T-cell (primary cell): ENCODE measurements around the gene SLC15A5. TPM values are rescaled to one million over a fixed set of nuclear protein-coding genes. Genes with fewer than 3 reads are reported as not detected.

Experiments used
- ATAC-seq, 4 experiments: fragments of 200-7000 bp in 3 of 4; fragments of 150-1000 bp in 1 of 4; cut with Tn5 transposase; replicated peaks in 1 of 4; 1 replicate in 3 of 4; 2 replicates in 1 of 4; pipeline ENCODE4 v1.10.0; 2021; ENCODE audit warnings: moderate library complexity in 3 of 4, mild to moderate bottlenecking in 2 of 4, moderate number of reproducible peaks in 1 of 4
- CTCF ChIA-PET, 2 donors: fragments of 300-600 bp; sonication (Branson Sonifier 250); formaldehyde crosslinking; loops; one replicate each; lab custom pipeline; 2022; ENCODE audit warnings: antibody characterized with exemption in 2 of 2; lab: Charles Lee
- POLR2A ChIA-PET, 2 donors: fragments of 300-600 bp; sonication (Branson Sonifier 250); formaldehyde crosslinking; loops; one replicate each; lab custom pipeline; 2022; ENCODE audit warnings: antibody characterized with exemption in 2 of 2; lab: Charles Lee
- DNase-seq, 35 experiments: peaks; one replicate each; pipeline versions ENCODE4 v3.0.0 to v3.0.0-alpha.2; 2013 to 2023
- H3K27ac ChIP-seq: one replicate; pipeline ENCODE4 v1.5.1; 2013; ENCODE audit warnings: low read length
- H3K27me3 ChIP-seq, 2 experiments: replicated peaks in 1 of 2; 1 replicate in 1 of 2; 2 replicates in 1 of 2; pipeline versions ENCODE4 v1.6.1 to v1.7.0; 2013; ENCODE audit warnings: low read length in 1 of 2, mixed read lengths in 1 of 2; ENCODE audit not compliant: control insufficient read depth in 2 of 2, insufficient read depth in 2 of 2; ENCODE audit errors: extremely low read depth in 1 of 2
- H3K36me3 ChIP-seq, 2 donors: 1 replicate in 1 of 2; 2 replicates in 1 of 2; pipeline versions ENCODE4 v1.6.1 to v1.7.0; 2013; ENCODE audit warnings: low read length in 1 of 2; ENCODE audit not compliant: control insufficient read depth in 2 of 2, insufficient read depth in 1 of 2; ENCODE audit errors: extremely low read depth in 1 of 2
- H3K4me1 ChIP-seq, 2 experiments: 1 replicate in 1 of 2; 2 replicates in 1 of 2; pipeline versions ENCODE4 v1.6.1 to v1.7.0; 2013; ENCODE audit warnings: low read length in 2 of 2, mixed read lengths in 1 of 2; ENCODE audit not compliant: insufficient read depth in 2 of 2, control insufficient read depth in 1 of 2; ENCODE audit errors: extremely low read depth in 1 of 2
- H3K4me3 ChIP-seq, 2 donors: 1 replicate in 1 of 2; 2 replicates in 1 of 2; pipeline versions ENCODE4 v1.5.1 to v1.7.0; 2013; ENCODE audit warnings: mild to moderate bottlenecking in 2 of 2, low read length in 1 of 2, moderate library complexity in 1 of 2; ENCODE audit not compliant: control insufficient read depth in 1 of 2; ENCODE audit errors: extremely low read depth in 1 of 2
- H3K9me3 ChIP-seq: 2 replicates; pipeline ENCODE4 v1.7.0; 2013
- H3K27ac Mint-ChIP-seq, 2 donors: one replicate each; pipeline ENCODE4 v1.8.0; 2020 to 2021; ENCODE audit warnings: mild to moderate bottlenecking in 2 of 2, mixed read lengths in 2 of 2
- H3K27me3 Mint-ChIP-seq, 2 donors: one replicate each; pipeline ENCODE4 v1.8.0; 2021 to 2022; ENCODE audit warnings: mixed read lengths in 2 of 2
- H3K36me3 Mint-ChIP-seq: one replicate; pipeline ENCODE4 v1.8.0; 2021; ENCODE audit warnings: mixed read lengths
- H3K4me1 Mint-ChIP-seq, 3 donors: one replicate each; pipeline ENCODE4 v1.8.0; 2020 to 2022; ENCODE audit warnings: mixed read lengths in 3 of 3, mild to moderate bottlenecking in 1 of 3
- H3K4me3 Mint-ChIP-seq, 3 donors: one replicate each; pipeline ENCODE4 v1.8.0; 2020 to 2022; ENCODE audit warnings: mild to moderate bottlenecking in 3 of 3, mixed read lengths in 3 of 3, moderate library complexity in 3 of 3
- H3K9me3 Mint-ChIP-seq, 3 donors: one replicate each; pipeline ENCODE4 v1.8.0; 2020 to 2022; ENCODE audit warnings: mixed read lengths in 3 of 3
- WGBS: methylation state at CpG from one replicate; pipeline ENCODE4 v1.1.5; 2013; ENCODE audit warnings: missing lambda C conversion rate; ENCODE audit not compliant: insufficient coverage; 5-methylcytosine and 5-hydroxymethylcytosine counted together
- total RNA-seq, 35 experiments: library from RNA in 6 of 35; stranded (reverse) in 6 of 35; fragments of 120-200 nt in 1 of 35; gene quantifications; one replicate each; pipeline versions ENCODE4 v1.2.1 to v1.2.4 and lab custom pipeline; 2013 to 2026

SLC15A5 gene
- total RNA-seq, 5 donors from 2014 or later (not counting 1 experiment from before 2014, with no cell fraction given), result not detected

GRCh38 chr12:16294376-16294956 lies 17.0 kb upstream of the SLC15A5 start:
- Histone ChIP-seq H3K9me3 (no peaks in the 10 kb centered on the region), H3K36me3 (no peaks in the 10 kb centered on the region), H3K4me3 (no peak overlapping the region), H3K27ac (no peak overlapping the region), H3K27me3 (no peaks in the 10 kb centered on the region), H3K4me1 (no peaks in the 10 kb centered on the region)
- Mint-ChIP-seq H3K9me3 (peaks cover 0 to 11% (median 3%) of the 10 kb centered on the region in 3 donors), H3K27me3 (no peaks in the 10 kb centered on the region), H3K27ac (no peak overlapping the region), H3K36me3 (no peaks in the 10 kb centered on the region), H3K4me3 (no peak overlapping the region), H3K4me1 (no peaks in the 10 kb centered on the region)
- ChIA-PET POLR2A (interaction anchor here in 1 of 2 donors (0.7 kb wide), 1 partner anchor 41 kb away, joined by 4 read pairs; no protein-coding TSS in a partner anchor), CTCF (no interaction called here)
- WGBS, result no CpG with 5 or more reads among the region's 1 CpG
- ATAC-seq (no peak), DNase-seq (no peak)

GRCh38 chr12:16291032-16291431 lies 13.5 kb upstream of the SLC15A5 start:
- H3K27me3 ChIP-seq, result no peaks in the 10 kb centered on the region

GRCh38 chr12:16285586-16285985 lies 8.1 kb upstream of the SLC15A5 start:
- ChIA-PET CTCF (no interaction called here), POLR2A (no interaction called here)
- DNase-seq, result no peak
- no CpG with 5 or more reads among the region's 3 CpGs for WGBS
- H3K4me1 ChIP-seq, result no peaks in the 10 kb centered on the region
- no peaks in the 10 kb centered on the region for H3K36me3 ChIP-seq
- H3K4me1 Mint-ChIP-seq, result no peaks in the 10 kb centered on the region
- H3K9me3 ChIP-seq, result no peaks in the 10 kb centered on the region
- no peak overlapping the region for H3K27ac Mint-ChIP-seq
- H3K27me3 ChIP-seq, result no peaks in the 10 kb centered on the region
- H3K27ac ChIP-seq, result no peak overlapping the region
- no peaks in the 10 kb centered on the region for H3K36me3 Mint-ChIP-seq
- no peak overlapping the region for H3K4me3 Mint-ChIP-seq
- no peak overlapping the region for H3K4me3 ChIP-seq
- ATAC-seq, result no peak
- no peaks in the 10 kb centered on the region for H3K27me3 Mint-ChIP-seq
- H3K9me3 Mint-ChIP-seq, result peaks cover 7 to 11% (median 10%) of the 10 kb centered on the region in 3 donors

More at GRCh38 chr12:16291032-16291431, 13.5 kb upstream of the SLC15A5 start:
- DNase-seq (no peak), ATAC-seq (no peak)
- no peak overlapping the region for H3K27ac Mint-ChIP-seq
- no peak overlapping the region for H3K27ac ChIP-seq
- H3K9me3 Mint-ChIP-seq, result peaks cover under 1 to 13% (median 5%) of the 10 kb centered on the region in 3 donors
- H3K4me3 ChIP-seq, result no peak overlapping the region
- no peaks in the 10 kb centered on the region for H3K4me1 ChIP-seq
- no CpG with 5 or more reads among the region's 4 CpGs for WGBS
- H3K36me3 ChIP-seq, result no peaks in the 10 kb centered on the region
- H3K27me3 Mint-ChIP-seq, result no peaks in the 10 kb centered on the region
- POLR2A ChIA-PET, result interaction anchor here in 1 of 2 donors (0.6 kb wide), 1 partner anchor 131 kb away, joined by 3 read pairs; no protein-coding TSS in a partner anchor
- CTCF ChIA-PET, result no interaction called here
- H3K36me3 Mint-ChIP-seq, result no peaks in the 10 kb centered on the region
- no peaks in the 10 kb centered on the region for H3K9me3 ChIP-seq
- no peak overlapping the region for H3K4me3 Mint-ChIP-seq
- no peaks in the 10 kb centered on the region for H3K4me1 Mint-ChIP-seq

GRCh38 chr12:16282978-16283377 lies 5.5 kb upstream of the SLC15A5 start:
- H3K27me3 Mint-ChIP-seq, result no peaks in the 10 kb centered on the region
- no peak overlapping the region for H3K4me3 Mint-ChIP-seq
- Histone ChIP-seq H3K36me3 (no peaks in the 10 kb centered on the region), H3K9me3 (no peaks in the 10 kb centered on the region), H3K4me3 (no peak overlapping the region), H3K27ac (no peak overlapping the region), H3K4me1 (no peaks in the 10 kb centered on the region), H3K27me3 (no peaks in the 10 kb centered on the region)
- no peak overlapping the region for H3K27ac Mint-ChIP-seq
- ATAC-seq, result no peak
- H3K9me3 Mint-ChIP-seq, result peaks cover 10 to 12% (median 11%) of the 10 kb centered on the region in 3 donors
- CTCF ChIA-PET, result no interaction called here
- POLR2A ChIA-PET, result no interaction called here
- H3K36me3 Mint-ChIP-seq, result no peaks in the 10 kb centered on the region
- WGBS, result no CpG with 5 or more reads among the region's 2 CpGs
- H3K4me1 Mint-ChIP-seq, result no peaks in the 10 kb centered on the region
- no peak for DNase-seq

- no peaks in the 10 kb centered on the region for H3K27me3 Mint-ChIP-seq
- Histone ChIP-seq H3K4me3 (no peak overlapping the region), H3K36me3 (no peaks in the 10 kb centered on the region), H3K4me1 (no peaks in the 10 kb centered on the region), H3K9me3 (no peaks in the 10 kb centered on the region), H3K27me3 (no peaks in the 10 kb centered on the region), H3K27ac (no peak overlapping the region)
- no peak overlapping the region for H3K4me3 Mint-ChIP-seq
- WGBS, result no CpG with 5 or more reads among the region's 2 CpGs
- ChIA-PET CTCF (no interaction called here), POLR2A (no interaction called here)
- ATAC-seq (no peak), DNase-seq (no peak)
- peaks cover 7 to 11% (median 7%) of the 10 kb centered on the region in 3 donors for H3K9me3 Mint-ChIP-seq
- H3K36me3 Mint-ChIP-seq, result no peaks in the 10 kb centered on the region
- H3K27ac Mint-ChIP-seq, result no peak overlapping the region
- no peaks in the 10 kb centered on the region for H3K4me1 Mint-ChIP-seq
Measured at GRCh38 chr12:16282081-16282480, 4.6 kb upstream of the SLC15A5 start.

GRCh38 chr12:16281157-16281556 lies 3.7 kb upstream of the SLC15A5 start:
- Histone ChIP-seq H3K27ac (no peak overlapping the region), H3K36me3 (no peaks in the 10 kb centered on the region), H3K4me1 (no peaks in the 10 kb centered on the region), H3K27me3 (no peaks in the 10 kb centered on the region), H3K9me3 (no peaks in the 10 kb centered on the region), H3K4me3 (no peak overlapping the region)
- CTCF ChIA-PET, result no interaction called here
- Mint-ChIP-seq H3K27ac (no peak overlapping the region), H3K4me1 (no peaks in the 10 kb centered on the region), H3K4me3 (no peak overlapping the region), H3K36me3 (no peaks in the 10 kb centered on the region), H3K27me3 (no peaks in the 10 kb centered on the region), H3K9me3 (peaks cover 3 to 12% (median 6%) of the 10 kb centered on the region in 3 donors)
- WGBS, result 40% methylated on average over 1 of the region's 3 CpGs
- POLR2A ChIA-PET, result no interaction called here
- ATAC-seq, result no peak
- DNase-seq, result no peak
